Right lobe of liver (tissue), 6 donors: ENCODE data around the gene DIS3L2. TPM values are rescaled to one million over a fixed set of nuclear protein-coding genes. Genes with fewer than 3 reads are reported as not detected.
"Not testable (repeated sequence)": the region's sequence is repeated elsewhere in the genome, so short reads cannot be mapped to it uniquely, and the experiment has no call there.

Source experiments
- ATAC-seq, 4 donors: fragments of 200-7000 bp; cut with Tn5 transposase; one replicate each; pipeline ENCODE4 v1.9.1; 2020; ENCODE audit warnings: mild to moderate bottlenecking in 4 of 4, moderate library complexity in 4 of 4
- DNase-seq, 3 donors: peaks; one replicate each; pipeline ENCODE4 v3.0.0-alpha.2; 2020
- H3K27ac ChIP-seq, 3 donors: fragments of 200-600 bp; one replicate each; pipeline ENCODE4 v1.8.0; 2022
- H3K27me3 ChIP-seq, 2 donors: fragments of 200-600 bp; one replicate each; pipeline ENCODE4 v1.8.0; 2022
- H3K36me3 ChIP-seq, 4 donors: fragments of 200-600 bp; sonication (generic) in 1 of 4; one replicate each; pipeline versions ENCODE4 v1.5.1 to v1.8.0; 2017 to 2022; ENCODE audit warnings: control low read depth in 1 of 4
- H3K4me1 ChIP-seq, 4 donors: fragments of 200-600 bp; sonication (generic) in 1 of 4; one replicate each; pipeline versions ENCODE4 v1.5.1 to v1.8.0; 2017 to 2022; ENCODE audit warnings: control low read depth in 1 of 4
- H3K4me3 ChIP-seq, 3 donors: fragments of 200-600 bp; one replicate each; pipeline ENCODE4 v1.8.0; 2022
- H3K9me3 ChIP-seq, 4 donors: fragments of 200-600 bp; sonication (generic) in 1 of 4; one replicate each; pipeline versions ENCODE4 v1.5.1 to v1.8.0; 2017 to 2022; ENCODE audit warnings: control low read depth in 1 of 4
- CTCF ChIP-seq, 4 donors: fragments of 200-600 bp in 3 of 4; fragments of 450-650 bp in 1 of 4; IDR thresholded peaks; one replicate each; pipeline versions ENCODE4 v1.5.1 to v1.8.0; 2016 to 2022; ENCODE audit warnings: antibody characterized with exemption in 4 of 4, mild to moderate bottlenecking in 2 of 4
- POLR2A ChIP-seq: fragments of 450-650 bp; IDR thresholded peaks from one replicate; pipeline ENCODE4 v1.6.1; 2017; ENCODE audit warnings: antibody characterized with exemption, mild to moderate bottlenecking
- WGBS: methylation state at CpG from one replicate; pipeline ENCODE4 v1.1.6; 2018; ENCODE audit warnings: low coverage, low lambda C conversion rate; ENCODE audit not compliant: insufficient coverage; ENCODE audit errors: missing lambda C conversion rate; 5-methylcytosine and 5-hydroxymethylcytosine counted together
- intact Hi-C, 2 donors: fragments of 100-400 bp; cut with DNase I; formaldehyde crosslinking; loops; one replicate each; pipeline versions ENCODE4 v1.11.2 to v1.14.1; 2022
- total RNA-seq, 6 experiments: library from RNA; depleted of rRNA in 2 of 6; stranded (reverse); fragments of >200 nt in 2 of 6; fragmentation: NEBNext Ultra II Directional in 3 of 6; extraction: Animal tissue kit (Norgen Biotek cat#: 25700) in 3 of 6; gene quantifications; one replicate each; pipeline versions ENCODE4 v1.1.0 to v1.2.4, GENCODE V29; 2016 to 2023
- donor health status: DM: no; HTN: yes; CAD: no.
- donor health status: DM: no; HTN: no; CAD: no.
- donor health status: DM: no; HTN: no; CAD: no.
- donor health status: DM: no; HTN: yes; CAD: no.
- donor health status: DM: no; HTN: yes; CAD: no.

The DIS3L2 gene
- total RNA-seq, 6 experiments from 2014 or later: 8.1 to 22.3 (median 16.7) TPM

- DNase-seq: no peak
- Histone ChIP-seq H3K27ac (no peak overlapping the region), H3K4me1 (no peaks in the 10 kb centered on the region), H3K27me3 (no peaks in the 10 kb centered on the region), H3K36me3 (no peaks in the 10 kb centered on the region), H3K4me3 (no peak overlapping the region), H3K9me3 (no peaks in the 10 kb centered on the region)
- peak in 2 of 4 donors; percentile 28 for ATAC-seq
- TF ChIP-seq POLR2A: no peak
- TF ChIP-seq CTCF (IDR thresholded peaks at IDR 0.05): no peak
- WGBS: 86% methylated on average over 4 of the region's 4 CpGs
- intact Hi-C loops: no loop called here
Observed at GRCh38 chr2:232174662-232175061, 213.1 kb downstream of the DIS3L2 start.

- not testable (repeated sequence) for H3K27me3 ChIP-seq
- 96% methylated on average over 4 of the region's 5 CpGs for WGBS
Observed at GRCh38 chr2:232176587-232176986, 215.1 kb downstream of the DIS3L2 start.

GRCh38 chr2:232183279-232183678 is 221.8 kb downstream of the DIS3L2 start:
- intact Hi-C loops: no loop called here
- 100% methylated on average over 2 of the region's 2 CpGs for WGBS
- H3K4me3 ChIP-seq: no peak overlapping the region
- H3K9me3 ChIP-seq: no peaks in the 10 kb centered on the region
- ATAC-seq (no peak), DNase-seq (no peak)
- H3K36me3 ChIP-seq: no peaks in the 10 kb centered on the region
- TF ChIP-seq CTCF (IDR thresholded peaks at IDR 0.05) (no peak), POLR2A (no peak)
- H3K27ac ChIP-seq: no peak overlapping the region
- no peaks in the 10 kb centered on the region for H3K4me1 ChIP-seq
- H3K27me3 ChIP-seq: no peaks in the 10 kb centered on the region

More at GRCh38 chr2:232176587-232176986, 215.1 kb downstream of the DIS3L2 start:
- DNase-seq, H3K4me3 ChIP-seq, H3K4me1 ChIP-seq, intact Hi-C loops, ATAC-seq, H3K27ac ChIP-seq, H3K9me3 ChIP-seq, H3K36me3 ChIP-seq: not testable (repeated sequence)

- Histone ChIP-seq H3K27ac (no peak overlapping the region), H3K4me1 (no peaks in the 10 kb centered on the region), H3K9me3 (no peaks in the 10 kb centered on the region), H3K36me3 (no peaks in the 10 kb centered on the region), H3K4me3 (no peak overlapping the region), H3K27me3 (no peaks in the 10 kb centered on the region)
- ATAC-seq: no peak
- WGBS: 97% methylated on average over 6 of the region's 6 CpGs
- TF ChIP-seq CTCF (IDR thresholded peaks at IDR 0.05) (no peak), POLR2A (no peak)
- DNase-seq: no peak
- intact Hi-C loops: no loop called here
Observed at GRCh38 chr2:232184346-232184745, 222.8 kb downstream of the DIS3L2 start.

- H3K4me1 ChIP-seq: no peaks in the 10 kb centered on the region
- WGBS: 81% methylated on average over 2 of the region's 2 CpGs
- no peak for ATAC-seq
- no peak for TF ChIP-seq CTCF (IDR thresholded peaks at IDR 0.05)
- TF ChIP-seq POLR2A: no peak
- H3K27ac ChIP-seq: no peak overlapping the region
- H3K9me3 ChIP-seq: peaks cover 0 to 9% (median 0%) of the 10 kb centered on the region in 4 donors
- H3K4me3 ChIP-seq: no peak overlapping the region
- H3K36me3 ChIP-seq: no peaks in the 10 kb centered on the region
- no peaks in the 10 kb centered on the region for H3K27me3 ChIP-seq
- DNase-seq: no peak
- intact Hi-C loops: no loop called here
Observed at GRCh38 chr2:232190796-232191195, 229.3 kb downstream of the DIS3L2 start.
